HG02840 (cell line): ENCODE data around the gene GATA3.

Source experiments
- ATAC-seq: cut with Tn5 transposase; IDR thresholded peaks from one replicate; pipeline ENCODE4 v1.9.1; 2021; ENCODE audit warnings: mild to moderate bottlenecking, moderate library complexity, moderate number of reproducible peaks; ENCODE audit not compliant: unreplicated experiment, low FRiP score

The GATA3 gene

GRCh38 chr10:8037199-8037801 is 17.2 kb upstream of the GATA3 start:
- ATAC-seq: no peak

- ATAC-seq: no peak
Observed at GRCh38 chr10:8037941-8038894, 16.3 kb upstream of the GATA3 start.

- ATAC-seq: no peak
Observed at GRCh38 chr10:8039321-8039881, 15.1 kb upstream of the GATA3 start.

GRCh38 chr10:8040651-8041050 is 13.8 kb upstream of the GATA3 start:
- no peak for ATAC-seq

GRCh38 chr10:8041284-8041991 is 13.1 kb upstream of the GATA3 start:
- ATAC-seq: no peak

- ATAC-seq: no peak
Observed at GRCh38 chr10:8041992-8042720, 12.3 kb upstream of the GATA3 start.

GRCh38 chr10:8042721-8043568 is 11.5 kb upstream of the GATA3 start:
- no peak for ATAC-seq

- no peak for ATAC-seq
Observed at GRCh38 chr10:8043569-8044306, 10.8 kb upstream of the GATA3 start.

- no peak for ATAC-seq
Observed at GRCh38 chr10:8044331-8044907, 10.1 kb upstream of the GATA3 start.

- no peak for ATAC-seq
Observed at GRCh38 chr10:8044908-8045725, 9.4 kb upstream of the GATA3 start.

- ATAC-seq: no peak
Observed at GRCh38 chr10:8045726-8046494, 8.6 kb upstream of the GATA3 start.

GRCh38 chr10:8047452-8048280 is 6.8 kb upstream of the GATA3 start:
- ATAC-seq: no peak

GRCh38 chr10:8048281-8049008 is 6.0 kb upstream of the GATA3 start:
- no peak for ATAC-seq

GRCh38 chr10:8049045-8049864 is 5.2 kb upstream of the GATA3 start:
- no peak for ATAC-seq
